Osteoblast (primary cell): ENCODE measurements around the gene PDXK. TPM values are rescaled to one million over a fixed set of nuclear protein-coding genes. Genes with fewer than 3 reads are reported as not detected.
A peak's percentile ranks its signal among the peaks of the same experiment; 100 is the strongest.

Experiments used
- DNase-seq: peaks from one replicate; pipeline ENCODE4 v3.0.0; 2011; ENCODE audit warnings: low spot score, mixed read lengths; ENCODE audit not compliant: insufficient read length; ENCODE audit errors: missing footprints
- H2AFZ ChIP-seq: 2 replicates; pipeline ENCODE4 v1.6.0; 2011; ENCODE audit warnings: mild to moderate bottlenecking, low read length
- H3K27ac ChIP-seq: 2 replicates; pipeline ENCODE4 v1.5.1; 2011; ENCODE audit warnings: mild to moderate bottlenecking, low read depth, low read length, moderate library complexity
- H3K27me3 ChIP-seq: 2 replicates; pipeline ENCODE4 v1.6.0; 2012; ENCODE audit warnings: mild to moderate bottlenecking, control low read depth, inconsistent platforms, low read length, moderate library complexity; ENCODE audit not compliant: insufficient read depth
- H3K36me3 ChIP-seq: 2 replicates; pipeline ENCODE4 v1.5.1; 2011; ENCODE audit warnings: mild to moderate bottlenecking, low read length, control low read depth, moderate library complexity; ENCODE audit not compliant: insufficient read depth
- H3K4me1 ChIP-seq: 2 replicates; pipeline ENCODE4 v1.5.1; 2011; ENCODE audit warnings: mild to moderate bottlenecking, low read length, control low read depth, moderate library complexity; ENCODE audit not compliant: insufficient read depth
- H3K4me2 ChIP-seq: 2 replicates; pipeline ENCODE4 v1.6.0; 2011; ENCODE audit warnings: mild to moderate bottlenecking, low read length; ENCODE audit not compliant: insufficient read depth
- H3K4me3 ChIP-seq: fragments of 200-600 bp; sonication (generic); 3 replicates; pipeline ENCODE4 v1.5.1; 2012; ENCODE audit warnings: mild to moderate bottlenecking, low read length, inconsistent platforms; ENCODE audit not compliant: insufficient read depth
- H3K79me2 ChIP-seq: 2 replicates; pipeline ENCODE4 v1.6.0; 2012; ENCODE audit warnings: mild to moderate bottlenecking, low read length, control low read depth, inconsistent platforms; ENCODE audit not compliant: insufficient read depth
- H3K9me3 ChIP-seq: 2 replicates; pipeline ENCODE4 v1.5.1; 2011; ENCODE audit warnings: low read depth, low read length, control low read depth
- H4K20me1 ChIP-seq: 2 replicates; pipeline ENCODE4 v1.6.0; 2012; ENCODE audit warnings: mild to moderate bottlenecking, low read length, control low read depth; ENCODE audit not compliant: insufficient read depth
- total RNA-seq: library from RNA; depleted of rRNA; stranded (reverse); fragments of >200 nt; gene quantifications from 2 replicates; pipeline ENCODE4 v1.2.3, GENCODE V29; 2012
- TF ChIP-seq, protein P1 (sequence below): IDR thresholded peaks from 2 replicates; pipeline ENCODE4 v1.5.1; 2011; ENCODE audit warnings: mild to moderate bottlenecking, low read depth, low read length, moderate library complexity; ENCODE audit errors: extremely low read depth

PDXK gene
- total RNA-seq, 1 donor, result 89.4 TPM

DNA sequence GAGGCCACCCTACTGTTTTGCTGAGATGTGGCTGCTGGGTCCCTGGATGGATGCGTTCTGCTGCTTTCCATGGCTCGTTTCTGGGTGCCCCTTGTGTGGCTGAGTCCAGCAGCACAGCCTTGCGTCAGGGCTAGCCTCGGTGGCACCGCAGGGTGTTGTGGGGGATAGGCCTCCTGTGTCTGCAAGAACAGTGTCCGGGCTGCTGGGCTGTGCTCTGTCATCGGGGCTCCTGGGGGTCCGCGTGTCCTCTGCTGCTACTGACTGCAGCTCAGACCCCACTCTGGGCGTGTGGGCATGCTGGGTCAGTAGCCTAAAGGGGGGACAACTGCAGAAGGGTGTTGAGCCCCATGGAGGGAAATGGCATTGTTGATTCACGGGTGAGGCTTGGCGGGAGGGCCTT lies 75.4 kb downstream of the PDXK start:
- H3K4me2 ChIP-seq, result no peak overlapping the region

DNA sequence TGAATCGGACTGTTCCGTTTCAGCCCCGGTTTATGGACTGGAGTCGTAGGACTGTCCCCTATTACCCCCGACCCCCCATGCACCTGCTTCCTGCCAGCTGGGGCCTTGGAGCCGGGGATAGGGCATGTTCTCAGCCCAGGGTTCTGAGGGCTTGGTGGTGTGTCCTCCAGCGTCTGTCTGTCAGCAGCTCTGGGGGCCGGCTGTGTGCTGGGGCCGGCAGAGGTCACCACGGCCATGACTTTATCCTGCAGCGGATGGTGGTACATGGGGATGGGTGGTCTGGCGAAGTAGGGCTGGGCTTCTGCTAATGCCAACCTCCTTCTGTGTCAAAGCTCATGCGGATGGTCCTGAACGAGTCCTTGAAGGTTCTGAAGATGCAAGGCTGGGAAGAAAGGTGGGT lies 75.9 kb downstream of the PDXK start:
- H3K4me2 ChIP-seq, result no peak overlapping the region
- H3K27me3 ChIP-seq, result no peaks in the 10 kb centered on the region
- no peak overlapping the region for H3K4me3 ChIP-seq
- H2AFZ ChIP-seq, result no peak overlapping the region
- no peaks in the 10 kb centered on the region for H3K9me3 ChIP-seq
- TF ChIP-seq, protein P1, sequence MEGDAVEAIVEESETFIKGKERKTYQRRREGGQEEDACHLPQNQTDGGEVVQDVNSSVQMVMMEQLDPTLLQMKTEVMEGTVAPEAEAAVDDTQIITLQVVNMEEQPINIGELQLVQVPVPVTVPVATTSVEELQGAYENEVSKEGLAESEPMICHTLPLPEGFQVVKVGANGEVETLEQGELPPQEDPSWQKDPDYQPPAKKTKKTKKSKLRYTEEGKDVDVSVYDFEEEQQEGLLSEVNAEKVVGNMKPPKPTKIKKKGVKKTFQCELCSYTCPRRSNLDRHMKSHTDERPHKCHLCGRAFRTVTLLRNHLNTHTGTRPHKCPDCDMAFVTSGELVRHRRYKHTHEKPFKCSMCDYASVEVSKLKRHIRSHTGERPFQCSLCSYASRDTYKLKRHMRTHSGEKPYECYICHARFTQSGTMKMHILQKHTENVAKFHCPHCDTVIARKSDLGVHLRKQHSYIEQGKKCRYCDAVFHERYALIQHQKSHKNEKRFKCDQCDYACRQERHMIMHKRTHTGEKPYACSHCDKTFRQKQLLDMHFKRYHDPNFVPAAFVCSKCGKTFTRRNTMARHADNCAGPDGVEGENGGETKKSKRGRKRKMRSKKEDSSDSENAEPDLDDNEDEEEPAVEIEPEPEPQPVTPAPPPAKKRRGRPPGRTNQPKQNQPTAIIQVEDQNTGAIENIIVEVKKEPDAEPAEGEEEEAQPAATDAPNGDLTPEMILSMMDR, result no peak
- no peak overlapping the region for H3K27ac ChIP-seq
- H3K79me2 ChIP-seq, result peaks cover 52% of the 10 kb centered on the region
- H4K20me1 ChIP-seq, result peaks cover 48% of the 10 kb centered on the region
- peaks cover 12% of the 10 kb centered on the region for H3K4me1 ChIP-seq
- no peak for DNase-seq
- peaks cover 79% of the 10 kb centered on the region for H3K36me3 ChIP-seq

More for the DNA sequence above, 75.4 kb downstream of the PDXK start:
- no peak for DNase-seq
- Histone ChIP-seq H3K4me1 (peaks cover 12% of the 10 kb centered on the region), H3K4me3 (no peak overlapping the region), H3K27ac (no peak overlapping the region), H3K9me3 (no peaks in the 10 kb centered on the region), H3K79me2 (peaks cover 57% of the 10 kb centered on the region), H2AFZ (no peak overlapping the region), H4K20me1 (peaks cover 48% of the 10 kb centered on the region), H3K27me3 (no peaks in the 10 kb centered on the region), H3K36me3 (peaks cover 76% of the 10 kb centered on the region)
- TF ChIP-seq, protein P1, result no peak

DNA sequence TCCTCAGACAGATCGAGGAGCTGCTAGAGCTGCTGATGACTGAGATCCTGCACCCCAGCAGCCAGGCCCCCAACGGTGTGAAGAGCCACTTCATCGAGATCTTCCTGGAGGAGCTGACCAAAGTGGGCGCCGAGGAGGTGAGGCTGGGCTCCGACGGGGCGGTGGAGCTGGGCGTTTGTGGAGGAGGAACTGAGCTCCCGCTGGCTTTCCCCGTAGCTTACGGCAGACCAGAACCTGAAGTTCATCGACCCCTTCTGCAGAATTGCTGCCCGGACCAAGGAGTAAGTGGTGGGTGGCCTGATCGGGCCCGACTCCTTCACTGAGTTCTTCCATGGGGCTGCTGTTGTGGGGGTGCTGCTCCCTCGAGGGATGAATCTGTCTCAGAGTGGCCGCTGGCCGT lies 78.5 kb downstream of the PDXK start:
- H3K4me1 ChIP-seq, result no peaks in the 10 kb centered on the region
- H2AFZ ChIP-seq, result no peak overlapping the region
- no peak for DNase-seq
- H3K79me2 ChIP-seq, result peaks cover 27% of the 10 kb centered on the region
- no peak overlapping the region for H3K4me3 ChIP-seq
- peaks cover 95% of the 10 kb centered on the region for H3K36me3 ChIP-seq
- no peak overlapping the region for H3K27ac ChIP-seq
- H4K20me1 ChIP-seq, result peaks cover 35% of the 10 kb centered on the region
- H3K4me2 ChIP-seq, result no peak overlapping the region
- no peaks in the 10 kb centered on the region for H3K27me3 ChIP-seq
- TF ChIP-seq, protein P1, result no peak
- no peaks in the 10 kb centered on the region for H3K9me3 ChIP-seq

DNA sequence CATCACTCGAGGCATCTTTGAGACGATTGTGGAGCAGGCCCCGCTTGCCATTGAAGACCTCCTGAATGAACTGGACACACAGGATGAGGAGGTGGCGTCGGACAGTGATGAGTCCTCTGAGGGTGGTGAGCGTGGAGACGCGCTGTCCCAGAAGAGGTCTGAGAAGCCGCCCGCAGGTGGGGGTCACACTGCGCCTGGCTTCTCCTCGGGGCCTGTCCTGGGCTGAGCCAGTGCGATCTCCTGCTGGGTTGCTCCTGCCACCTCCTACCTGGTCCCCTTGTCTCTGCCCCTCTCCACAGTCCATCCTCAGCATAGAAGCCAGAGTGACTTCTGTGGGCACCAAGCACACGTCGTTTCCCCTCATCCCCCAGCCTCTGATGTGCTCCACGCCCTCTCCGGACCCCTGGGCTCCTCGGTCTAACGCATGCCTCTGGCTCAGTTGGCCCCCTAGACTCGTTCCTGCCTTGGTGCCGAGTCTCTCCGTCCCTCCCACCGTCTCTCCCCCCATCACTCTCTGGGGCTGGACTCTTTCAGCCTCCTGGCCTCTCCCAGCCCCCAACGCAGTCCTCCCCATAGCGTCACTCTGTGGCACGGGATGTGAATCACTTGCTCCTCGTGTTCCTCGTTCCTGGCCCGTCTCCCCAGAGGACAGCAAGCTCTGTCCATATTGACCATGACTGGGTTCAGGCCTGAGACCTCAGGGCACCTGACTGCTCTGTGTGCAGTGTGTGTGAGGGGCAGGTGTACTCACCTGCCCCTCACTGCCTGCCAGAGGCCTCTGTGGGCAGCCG lies 79.2 kb downstream of the PDXK start:
- H4K20me1 ChIP-seq, result peaks cover 31% of the 10 kb centered on the region
- DNase-seq, result peak; percentile 88
- no peak overlapping the region for H3K4me2 ChIP-seq
- no peaks in the 10 kb centered on the region for H3K4me1 ChIP-seq
- TF ChIP-seq, protein P1, result no peak
- H3K36me3 ChIP-seq, result peaks cover 95% of the 10 kb centered on the region
- H2AFZ ChIP-seq, result no peak overlapping the region
- no peaks in the 10 kb centered on the region for H3K27me3 ChIP-seq
- no peaks in the 10 kb centered on the region for H3K9me3 ChIP-seq
- peaks cover 21% of the 10 kb centered on the region for H3K79me2 ChIP-seq
- no peak overlapping the region for H3K27ac ChIP-seq
- no peak overlapping the region for H3K4me3 ChIP-seq
